ENCODE measurements around the gene ZP1. TPM values are rescaled to one million over a fixed set of nuclear protein-coding genes. Genes with fewer than 3 reads are reported as not detected.

Gene ZP1
- total RNA-seq, 3 donors from 2014 or later (not counting 1 experiment from before 2014, with no cell fraction given), result 0.35 TPM; not detected in 2

- no peaks in the 10 kb centered on the region for H3K27me3 ChIP-seq (ENCODE audit: control insufficient read depth, insufficient read depth, low read length)
- Mint-ChIP-seq H3K27me3 (ENCODE audit: low read depth in 2 of 2) (no peaks in the 10 kb centered on the region), H3K4me1 (peaks cover 50 to 52% of the 10 kb centered on the region in 2 donors), H3K4me3 (peak within 1 kb of the TSS; percentile 99), H3K27ac (peak within 1 kb of the TSS; percentile 92 to 96), H3K36me3 (no peaks in the 10 kb centered on the region), H3K9me3 (no peaks in the 10 kb centered on the region)
- peaks cover 59% of the 10 kb centered on the region for H3K4me1 ChIP-seq (ENCODE audit: control insufficient read depth, insufficient read depth, low read length)
- intact Hi-C loops (cut with micrococcal nuclease), result no loop called here
- no peaks in the 10 kb centered on the region for H3K9me3 ChIP-seq (ENCODE audit: control insufficient read depth, insufficient read depth, low read length)
- ATAC-seq (peak; percentile 64 to 80 (median 69)), DNase-seq (peak; percentile 79 to 96)
- no peak for TF ChIP-seq CTCF (IDR thresholded peaks at IDR 0.05)
- H3K4me3 ChIP-seq (ENCODE audit: low read length), result peak within 1 kb of the TSS; percentile 75
- peak within 1 kb of the TSS; percentile 91 for H3K27ac ChIP-seq (ENCODE audit: low read length)
- no peaks in the 10 kb centered on the region for H3K36me3 ChIP-seq (ENCODE audit: control insufficient read depth, insufficient read depth, low read length)
- WGBS (ENCODE audit: insufficient coverage), result under 1% methylated on average over 68 of the region's 70 CpGs
Measured at GRCh38 chr11:60913793-60914632, 46.7 kb downstream of the ZP1 start, which contains the start of gene TMEM109. Gene TMEM109, plus strand, starts transcription at chr11:60914158. Its CDS starts 5,536 bp downstream, at chr11:60919694.

GRCh38 chr11:60914633-60915247 lies 47.4 kb downstream of the ZP1 start:
- H3K27me3 ChIP-seq (ENCODE audit: control insufficient read depth, insufficient read depth, low read length), result no peaks in the 10 kb centered on the region
- no peaks in the 10 kb centered on the region for H3K9me3 Mint-ChIP-seq
- intact Hi-C loops (cut with micrococcal nuclease), result loop anchor here (1.0 kb wide), 3 partner anchors 8 to 247 kb away; partner anchors contain the start of genes CCDC86, PRPF19 and VPS37C
- peaks cover 57 to 58% of the 10 kb centered on the region in 2 donors for H3K4me1 Mint-ChIP-seq
- H3K27me3 Mint-ChIP-seq (ENCODE audit: low read depth in 2 of 2), result no peaks in the 10 kb centered on the region
- TF ChIP-seq CTCF (IDR thresholded peaks at IDR 0.05), result no peak
- no peaks in the 10 kb centered on the region for H3K36me3 Mint-ChIP-seq
- WGBS (ENCODE audit: insufficient coverage), result 2% methylated on average over 30 of the region's 31 CpGs
- peak overlapping the region; percentile 91 for H3K27ac ChIP-seq (ENCODE audit: low read length)
- H3K4me3 ChIP-seq (ENCODE audit: low read length), result peak overlapping the region; percentile 75
- no peaks in the 10 kb centered on the region for H3K9me3 ChIP-seq (ENCODE audit: control insufficient read depth, insufficient read depth, low read length)
- H3K27ac Mint-ChIP-seq, result peak overlapping the region; percentile 92 to 96
- H3K4me3 Mint-ChIP-seq, result peak overlapping the region; percentile 95
- peak; percentile 16 to 21 (median 17) for ATAC-seq
- H3K4me1 ChIP-seq (ENCODE audit: control insufficient read depth, insufficient read depth, low read length), result peaks cover 63% of the 10 kb centered on the region
- peaks cover 1% of the 10 kb centered on the region for H3K36me3 ChIP-seq (ENCODE audit: control insufficient read depth, insufficient read depth, low read length)
- peak; percentile 41 to 65 for DNase-seq

GRCh38 chr11:60915248-60915914 lies 48.0 kb downstream of the ZP1 start:
- Mint-ChIP-seq H3K4me1 (peaks cover 58% of the 10 kb centered on the region in 2 donors), H3K27me3 (ENCODE audit: low read depth in 2 of 2) (no peaks in the 10 kb centered on the region), H3K27ac (peak overlapping the region; percentile 92 to 96), H3K36me3 (no peaks in the 10 kb centered on the region), H3K9me3 (no peaks in the 10 kb centered on the region), H3K4me3 (peak overlapping the region; percentile 95)
- Histone ChIP-seq H3K4me1 (ENCODE audit: control insufficient read depth, insufficient read depth, low read length) (peaks cover 62% of the 10 kb centered on the region), H3K9me3 (ENCODE audit: control insufficient read depth, insufficient read depth, low read length) (no peaks in the 10 kb centered on the region), H3K27ac (ENCODE audit: low read length) (peak overlapping the region; percentile 91), H3K4me3 (ENCODE audit: low read length) (peak overlapping the region; percentile 75), H3K27me3 (ENCODE audit: control insufficient read depth, insufficient read depth, low read length) (no peaks in the 10 kb centered on the region), H3K36me3 (ENCODE audit: control insufficient read depth, insufficient read depth, low read length) (peaks cover 8% of the 10 kb centered on the region)
- intact Hi-C loops (cut with micrococcal nuclease), result loop anchor here (1.0 kb wide), 3 partner anchors 9 to 246 kb away; partner anchors contain the start of genes CCDC86, PRPF19 and VPS37C
- TF ChIP-seq CTCF (IDR thresholded peaks at IDR 0.05), result peak; percentile 44
- under 1% methylated on average over 17 of the region's 17 CpGs for WGBS (ENCODE audit: insufficient coverage)
- DNase-seq (peak; percentile 62 to 84), ATAC-seq (peak; percentile 61 to 78 (median 68))

Data from natural killer cell (primary cell).